Choroid plexus epithelial cell (primary cell): Measurements from ENCODE around the gene SLC26A2.
A peak's percentile ranks its signal among the peaks of the same experiment; 100 is the strongest.

Source experiments
- DNase-seq: peaks from one replicate; pipeline ENCODE4 v3.0.0-alpha.2; 2010; ENCODE audit warnings: low read depth
- H3K4me3 ChIP-seq: 2 replicates; pipeline ENCODE4 v1.5.1; 2011; ENCODE audit warnings: low read depth, mild to moderate bottlenecking, control low read depth, low read length, moderate library complexity
- CTCF ChIP-seq: conservative IDR thresholded peaks from 2 replicates; pipeline ENCODE4 v1.5.1; 2011; ENCODE audit warnings: low read depth, mild to moderate bottlenecking, control low read depth, inconsistent platforms, low read length, moderate library complexity

Gene SLC26A2

GRCh38 chr5:149953436-149954121 lies 7.0 kb upstream of the SLC26A2 start:
- no peak for TF ChIP-seq CTCF
- no peak overlapping the region for H3K4me3 ChIP-seq
- no peak for DNase-seq

GRCh38 chr5:149954798-149955197 lies 5.8 kb upstream of the SLC26A2 start:
- no peak for TF ChIP-seq CTCF
- DNase-seq: no peak

GRCh38 chr5:149956685-149957084 lies 3.9 kb upstream of the SLC26A2 start:
- H3K4me3 ChIP-seq: no peak overlapping the region
- no peak for DNase-seq
- TF ChIP-seq CTCF: no peak

More at GRCh38 chr5:149954798-149955197, 5.8 kb upstream of the SLC26A2 start:
- no peak overlapping the region for H3K4me3 ChIP-seq

GRCh38 chr5:149957855-149958254 lies 2.7 kb upstream of the SLC26A2 start:
- no peak overlapping the region for H3K4me3 ChIP-seq
- TF ChIP-seq CTCF: no peak
- no peak for DNase-seq

GRCh38 chr5:149959406-149960236 lies 937 bp upstream of the SLC26A2 start:
- TF ChIP-seq CTCF: peak; percentile 69
- peak; percentile 82 for DNase-seq

GRCh38 chr5:149961186-149961685 lies 678 bp downstream of the SLC26A2 start:
- DNase-seq: no peak
- peak overlapping the region; percentile 83 for H3K4me3 ChIP-seq
- TF ChIP-seq CTCF: no peak

More at GRCh38 chr5:149959406-149960236, 937 bp upstream of the SLC26A2 start:
- peak overlapping the region; percentile 83 for H3K4me3 ChIP-seq
